IPS DF 6.9 (cell line): ENCODE results near the gene METTL8.

ENCODE experiments used
- DNase-seq: peaks from one replicate; pipeline ENCODE4 v3.0.0-alpha.2; 2013; ENCODE audit warnings: low read depth, low spot score
- H3K27ac ChIP-seq: one replicate; pipeline ENCODE4 v1.5.1; 2013; ENCODE audit warnings: low read length, control low read depth
- H3K27me3 ChIP-seq: 2 replicates; pipeline ENCODE4 v1.6.1; 2013; ENCODE audit warnings: mild to moderate bottlenecking, low read length; ENCODE audit not compliant: control insufficient read depth, insufficient read depth
- H3K36me3 ChIP-seq: 2 replicates; pipeline ENCODE4 v1.6.1; 2013; ENCODE audit warnings: low read length; ENCODE audit not compliant: control insufficient read depth, insufficient read depth
- H3K4me1 ChIP-seq: 2 replicates; pipeline ENCODE4 v1.6.1; 2013; ENCODE audit warnings: low read length; ENCODE audit not compliant: control insufficient read depth, insufficient read depth
- H3K4me3 ChIP-seq: 2 replicates; pipeline ENCODE4 v1.5.1; 2013; ENCODE audit warnings: mild to moderate bottlenecking, low read length
- H3K9me3 ChIP-seq: 2 replicates; pipeline ENCODE4 v1.6.1; 2013; ENCODE audit warnings: low read length, inconsistent platforms; ENCODE audit not compliant: control insufficient read depth, insufficient read depth
- WGBS: extraction: QIAGEN DNeasy Blood & Tissue Kit; methylation state at CpG from one replicate; pipeline ENCODE4 v1.1.7; 2013; ENCODE audit warnings: mixed read lengths, missing lambda C conversion rate; ENCODE audit not compliant: insufficient read length, insufficient coverage; 5-methylcytosine and 5-hydroxymethylcytosine counted together

Gene METTL8

GRCh38 chr2:171347591-171348032 is 86.2 kb downstream of the METTL8 start:
- WGBS: no CpG with 5 or more reads among the region's 3 CpGs
- Histone ChIP-seq H3K4me1 (no peaks in the 10 kb centered on the region), H3K9me3 (no peaks in the 10 kb centered on the region), H3K27ac (no peak overlapping the region), H3K36me3 (no peaks in the 10 kb centered on the region), H3K4me3 (no peak overlapping the region), H3K27me3 (no peaks in the 10 kb centered on the region)
- DNase-seq: no peak

DNA sequence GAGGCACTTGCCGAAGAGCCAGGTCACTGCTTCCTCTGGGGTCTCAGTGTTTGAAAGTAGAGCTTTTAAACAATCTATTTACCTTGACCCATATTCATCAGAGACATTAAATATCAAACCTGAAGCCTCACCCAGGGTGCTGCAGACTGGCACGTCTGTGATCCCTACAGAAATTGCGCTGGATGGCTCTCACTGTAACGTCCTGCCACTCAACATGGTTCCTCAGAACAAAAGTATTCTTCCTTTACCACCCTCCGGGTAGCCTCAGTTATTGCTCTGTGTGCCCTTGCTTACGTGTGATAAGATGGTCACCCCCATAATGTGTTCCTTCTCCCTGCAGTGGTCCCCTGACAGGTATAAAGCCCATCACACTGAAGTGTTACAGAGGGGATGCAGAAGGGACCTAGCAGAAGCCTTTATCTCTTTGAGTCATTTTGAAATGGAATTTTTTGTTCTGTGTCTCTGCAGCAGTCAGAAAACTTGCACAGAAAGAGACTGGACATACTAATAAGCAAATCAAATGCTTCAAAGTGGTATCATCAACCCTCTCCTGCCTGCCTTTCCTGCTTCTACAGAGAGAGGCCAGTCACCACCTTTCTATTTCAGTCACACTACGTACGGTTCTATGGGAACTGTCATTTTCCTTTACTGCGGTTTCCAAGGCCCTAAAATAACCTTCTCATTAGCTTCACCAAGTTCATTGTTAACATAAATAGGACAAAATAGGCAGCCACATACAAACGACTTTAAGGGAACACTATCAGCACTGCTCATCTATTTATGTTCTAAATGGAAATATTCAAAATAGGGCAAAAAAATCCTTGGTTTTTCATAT is 86.8 kb downstream of the METTL8 start:
- Histone ChIP-seq H3K4me1 (no peaks in the 10 kb centered on the region), H3K9me3 (no peaks in the 10 kb centered on the region), H3K4me3 (no peak overlapping the region), H3K27ac (no peak overlapping the region), H3K27me3 (no peaks in the 10 kb centered on the region), H3K36me3 (no peaks in the 10 kb centered on the region)
- no CpG with 5 or more reads among the region's 10 CpGs for WGBS
- no peak for DNase-seq

GRCh38 chr2:171345971-171346722 is 87.6 kb downstream of the METTL8 start:
- DNase-seq: no peak
- Histone ChIP-seq H3K4me3 (no peak overlapping the region), H3K27ac (no peak overlapping the region), H3K9me3 (no peaks in the 10 kb centered on the region), H3K27me3 (no peaks in the 10 kb centered on the region), H3K36me3 (no peaks in the 10 kb centered on the region), H3K4me1 (no peaks in the 10 kb centered on the region; the same call in 1 of the 2 replicates)
- no CpG with 5 or more reads among the region's 3 CpGs for WGBS

- no peaks in the 10 kb centered on the region for H3K27me3 ChIP-seq
- no peak overlapping the region for H3K4me3 ChIP-seq
- H3K9me3 ChIP-seq: no peaks in the 10 kb centered on the region
- no peak overlapping the region for H3K27ac ChIP-seq
- no peak for DNase-seq
- no CpG with 5 or more reads among the region's 2 CpGs for WGBS
- no peaks in the 10 kb centered on the region for H3K36me3 ChIP-seq
- no peaks in the 10 kb centered on the region; the same call in none of the 2 replicates for H3K4me1 ChIP-seq
Observed at GRCh38 chr2:171344182-171344581, 89.6 kb downstream of the METTL8 start.

DNA sequence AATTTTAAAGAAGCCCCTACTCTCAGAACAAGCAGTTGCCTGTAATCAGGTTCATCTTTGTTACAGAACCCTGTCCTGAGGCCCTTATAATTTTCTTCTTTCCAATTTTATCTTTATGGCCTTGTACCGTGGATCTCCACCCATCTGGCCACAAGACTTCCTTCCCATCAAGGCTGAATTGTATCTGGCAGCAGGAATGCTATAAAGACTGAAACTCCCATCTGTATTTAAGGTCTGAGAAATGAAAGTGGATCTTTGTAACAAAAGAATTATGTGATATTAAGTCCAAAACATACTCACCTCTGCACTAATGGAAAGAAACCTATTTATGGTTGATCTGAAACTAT is 91.8 kb downstream of the METTL8 start:
- Histone ChIP-seq H3K36me3 (no peaks in the 10 kb centered on the region), H3K27me3 (no peaks in the 10 kb centered on the region), H3K9me3 (no peaks in the 10 kb centered on the region), H3K27ac (no peak overlapping the region), H3K4me3 (no peak overlapping the region), H3K4me1 (no peaks in the 10 kb centered on the region; the same call in none of the 2 replicates)
- DNase-seq: no peak
- WGBS: no CpG with 5 or more reads among the region's 1 CpG

GRCh38 chr2:171341394-171342066 is 92.3 kb downstream of the METTL8 start:
- Histone ChIP-seq H3K9me3 (no peaks in the 10 kb centered on the region), H3K4me1 (no peaks in the 10 kb centered on the region; the same call in none of the 2 replicates), H3K4me3 (no peak overlapping the region), H3K36me3 (no peaks in the 10 kb centered on the region), H3K27me3 (no peaks in the 10 kb centered on the region), H3K27ac (no peak overlapping the region)
- no peak for DNase-seq
- WGBS: no CpG with 5 or more reads among the region's 7 CpGs

GRCh38 chr2:171334946-171335345 is 98.8 kb downstream of the METTL8 start:
- H3K27ac ChIP-seq: no peak overlapping the region
- no CpG with 5 or more reads among the region's 1 CpG for WGBS
- H3K4me1 ChIP-seq: peaks cover 2% of the 10 kb centered on the region; the same call in 1 of the 2 replicates
- H3K9me3 ChIP-seq: no peaks in the 10 kb centered on the region
- no peaks in the 10 kb centered on the region for H3K36me3 ChIP-seq
- no peak for DNase-seq
- H3K4me3 ChIP-seq: no peak overlapping the region
- no peaks in the 10 kb centered on the region for H3K27me3 ChIP-seq

DNA sequence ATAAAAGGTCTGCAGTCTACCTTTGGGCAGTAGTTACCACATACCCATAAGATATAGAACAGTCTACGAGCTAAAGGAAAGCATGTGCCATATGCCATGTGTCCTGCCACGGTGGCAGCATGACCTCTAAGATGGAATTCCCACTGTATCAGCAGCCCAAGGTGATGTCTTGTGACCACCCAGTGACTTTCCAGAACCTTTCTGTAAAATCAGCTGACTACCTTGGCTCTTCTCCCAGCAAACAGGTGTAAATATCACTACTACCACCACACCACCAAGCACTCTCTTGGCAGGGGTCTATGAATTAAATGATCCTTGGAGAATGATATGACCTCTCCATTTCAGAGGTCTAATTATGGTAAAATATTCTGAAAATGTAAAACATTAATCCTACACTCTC is 99.6 kb downstream of the METTL8 start:
- Histone ChIP-seq H3K4me3 (no peak overlapping the region), H3K9me3 (no peaks in the 10 kb centered on the region), H3K27ac (no peak overlapping the region), H3K4me1 (peaks cover 2% of the 10 kb centered on the region; the same call in 1 of the 2 replicates), H3K27me3 (no peaks in the 10 kb centered on the region), H3K36me3 (no peaks in the 10 kb centered on the region)
- no CpG with 5 or more reads among the region's 2 CpGs for WGBS
- DNase-seq: no peak

GRCh38 chr2:171330155-171330956 is 103.4 kb downstream of the METTL8 start:
- Histone ChIP-seq H3K9me3 (no peaks in the 10 kb centered on the region), H3K4me1 (peaks cover 2% of the 10 kb centered on the region; the same call in 1 of the 2 replicates), H3K4me3 (no peak overlapping the region), H3K36me3 (no peaks in the 10 kb centered on the region), H3K27ac (no peak overlapping the region), H3K27me3 (no peaks in the 10 kb centered on the region)
- no CpG with 5 or more reads among the region's 5 CpGs for WGBS
- DNase-seq: no peak
